ENCODE data around the gene ACTR1B. TPM values are rescaled to one million over a fixed set of nuclear protein-coding genes. Genes with fewer than 3 reads are reported as not detected.

ACTR1B gene
- polyA plus RNA-seq, 1 of the 3 experiments (the other 2 are of a cell fraction): 51.5 TPM

DNA sequence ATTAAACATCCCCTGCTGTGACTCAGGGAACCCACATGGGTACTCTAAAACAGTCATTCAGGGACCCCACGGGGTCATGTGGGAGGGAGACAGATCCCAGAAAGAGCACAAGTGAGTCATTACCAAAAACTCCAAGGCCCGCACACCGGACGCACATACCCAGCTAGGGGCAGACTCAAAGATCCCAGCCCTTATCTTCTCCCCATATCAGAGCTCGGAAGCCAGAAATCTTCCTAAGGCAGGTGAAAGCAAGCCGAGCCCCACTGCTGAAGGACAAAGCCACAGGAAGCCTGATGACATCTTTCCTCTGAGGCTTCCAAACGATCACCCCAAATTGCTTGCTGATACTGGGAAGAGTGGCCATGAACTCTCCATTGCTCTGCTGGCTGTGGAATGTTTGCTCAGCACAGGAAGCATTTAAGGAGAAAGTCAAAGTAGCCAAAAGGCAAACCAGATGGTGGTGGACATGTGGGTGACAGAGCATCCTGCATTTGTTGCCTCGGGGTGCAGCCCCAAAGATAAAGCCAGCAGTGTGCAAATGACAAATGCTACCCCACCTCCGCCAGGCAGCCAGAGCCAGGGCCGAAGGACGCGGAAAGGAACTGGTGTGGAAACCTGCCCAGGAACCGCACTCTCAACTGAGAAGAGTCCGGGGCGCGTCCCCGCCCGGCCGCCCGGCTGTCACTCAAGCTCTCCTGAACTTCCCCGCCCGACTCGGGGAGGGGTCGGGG lies 784 bp downstream of the ACTR1B start (continued):
- peak; percentile 12; the same call in 1 of the 2 replicates for TF ChIP-seq SIN3A (IDR thresholded peaks at IDR 0.05; ENCODE audit: borderline replicate concordance, low read depth, low read length)
- TF ChIP-seq CHD2 (IDR thresholded peaks at IDR 0.05; ENCODE audit: low read length, partially characterized antibody): no peak
- TF ChIP-seq FOXM1 (IDR thresholded peaks at IDR 0.05; ENCODE audit: low read depth): no peak
- no peak for TF ChIP-seq NRF1 (IDR thresholded peaks at IDR 0.05; ENCODE audit: low read depth, low read length)

- POLR2A ChIA-PET: interaction anchor here (1.8 to 2.6 kb wide), 2 partner anchors 10 to 17 kb away, joined by 7 to 8 read pairs; partner anchors contain the start of gene COX5B
- H3K27me3 ChIP-seq (ENCODE audit: insufficient read depth): no peaks in the 10 kb centered on the region
- no peaks in the 10 kb centered on the region for H3K9me2 ChIP-seq
- 57% methylated on average over 12 of the region's 12 CpGs for WGBS (ENCODE audit: low lambda C conversion rate)
- H3K27ac ChIP-seq (ENCODE audit: low read depth in 2 of 2, low read length in 1 of 2): peak overlapping the region; percentile 90 to 91
- peaks cover 15% of the 10 kb centered on the region in 2 experiments; a peak in 3 of 4 replicates for H3K4me1 ChIP-seq (ENCODE audit: control insufficient read depth in 1 of 2, insufficient read depth in 2 of 2, low read depth in 1 of 2, low read length in 1 of 2)
- CTCF ChIA-PET: interaction anchor here (0.7 to 8.6 kb wide), 7 partner anchors 11 to 72 kb away, joined by 3 to 88 read pairs (median 6); partner anchors contain the start of genes ANKRD36B and COX5B
- H3K9me3 ChIP-seq: no peaks in the 10 kb centered on the region
- peaks cover 3 to 24% of the 10 kb centered on the region in 2 experiments for H3K36me3 ChIP-seq (replicated peaks in 1 of 2; ENCODE audit: control insufficient read depth in 1 of 2, insufficient read depth in 2 of 2, low read length in 1 of 2)
- 0 out of 2 replicates have a peak, but pooled peaks cover 7% of the 10 kb centered on the region for H4K20me1 ChIP-seq (ENCODE audit: insufficient read depth)
- peak overlapping the region; percentile 97 for H3K4me2 ChIP-seq
- TF ChIP-seq RAD21 (IDR thresholded peaks at IDR 0.05; ENCODE audit: low read length) (no peak), GATA2 (CRISPR knock-in tag; IDR thresholded peaks at IDR 0.05) (no peak), CHD2 (IDR thresholded peaks at IDR 0.05; ENCODE audit: low read length, partially characterized antibody) (no peak), SIN3A (IDR thresholded peaks at IDR 0.05; ENCODE audit: borderline replicate concordance, low read depth, low read length) (no peak), USF2 (IDR thresholded peaks at IDR 0.05; ENCODE audit: borderline replicate concordance, low read depth, low read length) (no peak), FOSL2 (IDR thresholded peaks at IDR 0.05; ENCODE audit: borderline replicate concordance, low read depth) (no peak), TEAD4 (IDR thresholded peaks at IDR 0.05; ENCODE audit: borderline replicate concordance, insufficient read depth) (no peak), FOXM1 (IDR thresholded peaks at IDR 0.05; ENCODE audit: low read depth) (no peak), REST (IDR thresholded peaks at IDR 0.05; ENCODE audit: low read depth, low read length) (no peak), ELF1 (IDR thresholded peaks at IDR 0.05) (no peak)
- TF ChIP-seq, protein P1, sequence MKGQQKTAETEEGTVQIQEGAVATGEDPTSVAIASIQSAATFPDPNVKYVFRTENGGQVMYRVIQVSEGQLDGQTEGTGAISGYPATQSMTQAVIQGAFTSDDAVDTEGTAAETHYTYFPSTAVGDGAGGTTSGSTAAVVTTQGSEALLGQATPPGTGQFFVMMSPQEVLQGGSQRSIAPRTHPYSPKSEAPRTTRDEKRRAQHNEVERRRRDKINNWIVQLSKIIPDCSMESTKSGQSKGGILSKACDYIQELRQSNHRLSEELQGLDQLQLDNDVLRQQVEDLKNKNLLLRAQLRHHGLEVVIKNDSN (IDR thresholded peaks at IDR 0.05; ENCODE audit: borderline replicate concordance, low read depth): no peak
- peaks cover 15% of the 10 kb centered on the region for H3F3A ChIP-seq (replicated peaks; ENCODE audit: insufficient read depth)
- peak overlapping the region; percentile 88; the same call in 1 of the 2 replicates for H3K9ac ChIP-seq
- DNase-seq: no peak
- no peak overlapping the region for H2AFZ ChIP-seq (ENCODE audit: low read depth)
- peaks cover 31% of the 10 kb centered on the region for H3K79me2 ChIP-seq (ENCODE audit: insufficient read depth)
- peak overlapping the region; percentile 71 to 81 for H3K4me3 ChIP-seq (ENCODE audit: low read depth in 2 of 2, low read length in 1 of 2)
These were observed 1.4 kb downstream of the ACTR1B start for GRCh38 chr2:97662386-97662894.
